GM21529 (cell line): ENCODE data around the gene GALNT15.

Source experiments
- ATAC-seq: cut with Tn5 transposase; IDR thresholded peaks from one replicate; pipeline ENCODE4 v1.9.1; 2021; ENCODE audit not compliant: unreplicated experiment

GALNT15 gene

GRCh38 chr3:16186565-16186964 lies 12.1 kb downstream of the GALNT15 start:
- ATAC-seq: no peak

GRCh38 chr3:16187213-16187790 lies 12.8 kb downstream of the GALNT15 start:
- ATAC-seq: no peak

DNA sequence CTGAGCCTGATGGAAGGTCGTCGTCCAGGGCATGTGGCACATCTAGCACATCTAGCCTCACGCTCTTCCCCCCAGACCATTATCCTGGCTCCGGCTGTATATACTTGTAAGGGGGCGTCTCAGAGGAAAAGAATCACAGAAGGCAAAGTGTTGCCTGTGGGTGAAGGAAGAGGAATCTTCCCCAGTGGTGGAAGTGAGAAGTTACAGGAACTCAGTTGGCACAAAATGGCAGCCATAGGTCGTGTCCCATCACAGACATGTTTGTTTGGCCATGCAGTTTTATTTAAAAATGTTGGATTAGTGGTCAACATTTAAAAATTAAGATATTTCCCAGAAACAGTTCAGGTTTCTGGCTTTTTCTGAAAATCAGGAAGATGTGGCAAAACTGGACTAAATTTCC lies 13.6 kb downstream of the GALNT15 start:
- no peak for ATAC-seq

- no peak for ATAC-seq
These were observed 14.7 kb downstream of the GALNT15 start for GRCh38 chr3:16189201-16189600.

- no peak for ATAC-seq
These were observed 16.2 kb downstream of the GALNT15 start for GRCh38 chr3:16190704-16191103.

GRCh38 chr3:16191591-16191990 lies 17.1 kb downstream of the GALNT15 start:
- ATAC-seq: no peak

DNA sequence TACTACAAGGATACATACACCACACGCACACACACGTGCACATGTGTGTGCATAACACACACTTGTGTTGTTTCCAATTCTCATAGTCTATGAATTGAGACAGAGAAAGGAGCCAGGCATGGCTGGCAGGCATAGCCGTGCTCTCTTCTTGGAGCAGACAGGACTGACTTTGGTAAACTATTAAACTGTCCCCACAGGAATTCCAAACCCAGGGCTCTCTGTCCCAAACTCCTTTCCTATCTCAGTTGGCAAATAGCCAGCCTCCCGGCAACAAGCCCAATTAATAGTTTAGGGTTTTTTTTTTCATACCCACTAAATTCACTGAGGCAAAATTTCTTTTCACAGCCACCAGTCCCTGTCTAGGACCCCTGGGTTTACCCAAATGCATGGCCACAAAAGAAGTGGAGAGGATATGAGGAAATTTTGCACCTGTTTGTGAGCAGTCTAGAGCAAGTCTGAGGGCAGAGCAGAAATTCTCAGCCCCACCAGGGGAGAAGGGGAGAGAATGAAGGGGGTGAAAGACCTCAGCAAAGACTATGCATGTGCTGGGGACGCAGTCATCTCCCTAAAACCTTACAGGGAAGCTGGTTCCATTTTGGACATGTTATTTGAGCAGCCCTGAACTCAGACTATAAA lies 17.8 kb downstream of the GALNT15 start:
- no peak for ATAC-seq

- no peak for ATAC-seq
These were observed 23.9 kb downstream of the GALNT15 start for GRCh38 chr3:16198427-16198826.

DNA sequence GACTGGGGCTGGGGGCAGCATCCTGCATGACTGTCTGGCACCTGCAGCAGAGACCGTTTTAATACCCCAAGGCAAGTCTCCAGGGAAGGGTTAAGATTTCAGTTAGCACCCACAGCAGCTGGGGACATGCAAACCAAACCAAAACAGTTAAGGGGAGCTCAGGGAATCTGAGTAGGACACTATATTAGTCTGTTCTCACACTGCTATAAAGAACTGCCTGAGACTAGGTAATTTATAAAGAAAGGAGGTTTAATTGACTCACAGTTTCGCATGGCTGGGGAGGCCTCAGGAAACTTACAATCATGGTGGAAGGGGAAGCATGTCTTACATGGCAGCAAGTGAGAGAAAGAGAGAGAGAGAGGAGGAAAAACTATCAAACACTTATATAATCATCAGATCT lies 25.3 kb downstream of the GALNT15 start:
- ATAC-seq: no peak

DNA sequence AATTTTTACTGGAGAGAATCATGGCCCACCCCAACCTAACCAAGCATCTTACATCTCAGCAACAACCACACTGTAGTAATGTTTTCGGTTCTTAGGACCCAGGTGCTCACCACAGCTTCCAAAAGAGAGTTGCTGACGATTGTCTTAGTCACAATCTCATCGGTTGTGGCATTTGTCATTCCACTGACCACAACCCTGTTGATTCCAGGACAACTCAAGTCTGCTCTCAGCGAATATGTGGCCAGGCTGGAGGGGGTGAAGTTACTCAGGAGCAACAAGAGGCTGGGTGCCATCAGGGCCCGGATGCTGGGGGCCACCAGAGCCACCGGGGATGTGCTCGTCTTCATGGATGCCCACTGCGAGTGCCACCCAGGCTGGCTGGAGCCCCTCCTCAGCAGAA lies 25.9 kb downstream of the GALNT15 start:
- no peak for ATAC-seq

DNA sequence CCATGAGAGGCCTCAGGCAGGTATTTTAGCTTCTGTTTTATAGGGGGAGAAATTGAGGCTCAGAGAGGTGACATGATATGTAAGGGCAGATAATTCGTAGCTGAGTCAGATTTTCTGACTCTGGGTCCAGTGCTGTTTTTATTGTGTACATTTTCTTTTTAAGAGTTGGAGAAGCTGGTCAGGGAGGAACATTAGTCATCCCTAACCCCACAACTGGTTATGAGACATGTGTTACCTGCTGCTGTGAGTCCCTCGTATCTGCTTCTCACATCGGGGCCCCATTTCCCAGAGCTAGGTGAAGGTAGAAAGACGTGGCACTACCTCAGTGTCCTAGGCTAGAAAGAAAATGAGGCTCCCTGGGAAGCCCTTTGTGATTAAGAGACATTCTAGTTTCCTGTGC lies 28.6 kb downstream of the GALNT15 start:
- no peak for ATAC-seq

DNA sequence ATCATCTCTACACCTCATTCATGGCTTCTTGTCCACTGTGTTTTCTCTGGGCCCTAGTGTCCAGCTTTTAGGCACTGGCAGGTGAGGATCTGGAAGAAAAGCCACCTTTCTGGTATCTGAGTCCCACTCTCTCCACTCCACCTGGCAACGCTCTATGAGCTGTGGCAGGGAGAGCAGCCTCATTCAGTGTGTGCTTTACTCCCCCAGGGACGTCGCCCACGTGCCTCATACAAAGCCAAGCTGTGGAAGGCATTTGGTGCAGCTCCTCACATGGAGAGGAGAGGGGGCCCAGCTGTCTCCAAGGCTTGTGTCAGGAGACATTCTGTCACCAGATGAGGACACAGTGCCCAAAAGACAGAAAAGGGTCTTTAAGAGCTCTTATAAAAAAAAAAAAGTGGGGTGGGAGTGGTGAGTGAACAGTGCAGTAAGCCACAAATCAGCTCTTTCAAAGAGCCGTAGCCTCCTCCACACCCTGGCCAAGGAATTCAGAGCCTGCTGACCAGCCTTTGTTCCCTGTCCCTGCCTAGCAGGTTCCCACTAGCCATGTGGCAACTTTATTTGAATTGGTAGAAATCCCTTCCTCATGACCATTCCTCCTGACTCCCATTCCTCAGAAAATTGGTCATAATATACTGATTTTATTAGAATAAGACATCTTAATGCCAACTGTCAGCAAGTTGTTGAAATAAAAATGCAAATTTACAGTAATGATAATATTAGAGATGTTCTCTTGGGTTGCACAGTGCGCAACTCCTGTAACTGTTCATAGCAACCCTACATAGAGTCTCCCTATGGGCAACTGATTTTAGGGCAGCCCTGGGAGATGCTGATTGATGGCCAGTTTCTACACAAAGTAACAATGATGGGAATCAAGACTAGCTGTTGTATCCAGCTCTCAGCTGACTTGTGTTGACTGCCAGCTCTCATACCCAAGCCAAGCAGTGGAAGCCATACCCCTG lies 29.5 kb downstream of the GALNT15 start:
- no peak for ATAC-seq

GRCh38 chr3:16204751-16205150 lies 30.3 kb downstream of the GALNT15 start:
- ATAC-seq: no peak

- ATAC-seq: no peak
These were observed 30.8 kb downstream of the GALNT15 start for GRCh38 chr3:16205156-16205870.

DNA sequence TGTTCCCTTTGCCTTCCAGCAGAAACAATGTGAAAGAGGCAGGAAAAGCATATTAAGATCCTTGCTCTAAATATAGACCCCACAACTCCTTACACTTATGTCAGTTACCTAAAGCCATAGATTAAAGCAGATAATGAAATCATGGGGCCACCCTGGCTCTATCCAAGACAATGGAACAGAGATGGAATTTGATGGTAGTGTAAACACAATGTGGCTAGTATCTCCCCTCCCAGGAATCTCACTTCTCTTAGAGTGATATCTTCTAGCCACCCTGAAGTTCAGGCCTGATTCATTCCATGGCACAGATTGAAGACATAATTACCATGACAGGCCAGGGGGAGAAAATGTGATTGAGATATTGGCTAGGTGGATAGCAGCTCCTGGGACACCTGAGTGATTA lies 32.6 kb downstream of the GALNT15 start:
- no peak for ATAC-seq

- no peak for ATAC-seq
These were observed 36.9 kb downstream of the GALNT15 start for GRCh38 chr3:16211176-16211904.

GRCh38 chr3:16214366-16214765 lies 39.9 kb downstream of the GALNT15 start:
- no peak for ATAC-seq

DNA sequence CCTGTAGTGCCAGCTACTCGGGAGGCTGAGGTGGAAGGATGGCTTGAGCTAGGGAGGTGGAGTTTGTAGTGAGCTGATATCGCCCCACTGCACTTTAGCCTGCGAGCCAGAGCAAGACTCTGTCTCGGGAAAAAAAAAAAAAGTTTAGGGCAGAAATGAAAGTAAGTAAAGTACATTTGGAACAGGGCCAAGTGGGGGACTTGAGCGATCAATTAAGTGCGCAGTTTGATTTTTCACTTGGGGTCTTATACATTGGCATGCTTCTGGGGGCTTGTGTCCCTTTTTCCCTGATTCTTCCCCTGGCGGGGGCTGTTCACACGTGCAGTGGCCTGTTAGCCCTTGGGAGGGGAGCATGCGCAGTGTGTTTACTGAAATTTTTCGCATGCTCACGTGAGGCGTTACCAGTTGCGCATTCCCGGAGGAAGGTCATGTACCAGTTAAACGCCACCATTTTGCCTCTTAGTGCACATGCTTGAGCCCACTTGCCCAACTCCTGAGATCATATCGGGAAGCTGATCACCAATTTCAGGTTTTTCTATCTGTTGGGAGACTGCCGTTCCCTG lies 42.0 kb downstream of the GALNT15 start:
- ATAC-seq: no peak

- ATAC-seq: no peak
These were observed 45.3 kb downstream of the GALNT15 start for GRCh38 chr3:16219777-16220176.

- ATAC-seq: no peak
These were observed 47.5 kb downstream of the GALNT15 start for GRCh38 chr3:16221990-16222389.
